Activated naive CD4-positive, alpha-beta T cell treated with anti-CD3 and anti-CD28 coated beads, Interleukin-2, amount 50 U/mL, for 24 hours (primary cell): ENCODE results near the gene GPR35.
"Not testable (repeated sequence)": the region's sequence is repeated elsewhere in the genome, so short reads cannot be mapped to it uniquely, and the experiment has no call there.

Experiments used
- H3K27ac Mint-ChIP-seq: one replicate; pipeline ENCODE4 v1.8.0; 2021; ENCODE audit warnings: mild to moderate bottlenecking, mixed read lengths
- H3K27me3 Mint-ChIP-seq: one replicate; pipeline ENCODE4 v1.8.0; 2021; ENCODE audit warnings: mixed read lengths
- H3K36me3 Mint-ChIP-seq: one replicate; pipeline ENCODE4 v1.8.0; 2021; ENCODE audit warnings: mixed read lengths
- H3K4me1 Mint-ChIP-seq: one replicate; pipeline ENCODE4 v1.8.0; 2021; ENCODE audit warnings: mixed read lengths
- H3K4me3 Mint-ChIP-seq: one replicate; pipeline ENCODE4 v1.8.0; 2021; ENCODE audit warnings: mild to moderate bottlenecking, mixed read lengths
- H3K9me3 Mint-ChIP-seq: one replicate; pipeline ENCODE4 v1.8.0; 2021; ENCODE audit warnings: mixed read lengths

The GPR35 gene

DNA sequence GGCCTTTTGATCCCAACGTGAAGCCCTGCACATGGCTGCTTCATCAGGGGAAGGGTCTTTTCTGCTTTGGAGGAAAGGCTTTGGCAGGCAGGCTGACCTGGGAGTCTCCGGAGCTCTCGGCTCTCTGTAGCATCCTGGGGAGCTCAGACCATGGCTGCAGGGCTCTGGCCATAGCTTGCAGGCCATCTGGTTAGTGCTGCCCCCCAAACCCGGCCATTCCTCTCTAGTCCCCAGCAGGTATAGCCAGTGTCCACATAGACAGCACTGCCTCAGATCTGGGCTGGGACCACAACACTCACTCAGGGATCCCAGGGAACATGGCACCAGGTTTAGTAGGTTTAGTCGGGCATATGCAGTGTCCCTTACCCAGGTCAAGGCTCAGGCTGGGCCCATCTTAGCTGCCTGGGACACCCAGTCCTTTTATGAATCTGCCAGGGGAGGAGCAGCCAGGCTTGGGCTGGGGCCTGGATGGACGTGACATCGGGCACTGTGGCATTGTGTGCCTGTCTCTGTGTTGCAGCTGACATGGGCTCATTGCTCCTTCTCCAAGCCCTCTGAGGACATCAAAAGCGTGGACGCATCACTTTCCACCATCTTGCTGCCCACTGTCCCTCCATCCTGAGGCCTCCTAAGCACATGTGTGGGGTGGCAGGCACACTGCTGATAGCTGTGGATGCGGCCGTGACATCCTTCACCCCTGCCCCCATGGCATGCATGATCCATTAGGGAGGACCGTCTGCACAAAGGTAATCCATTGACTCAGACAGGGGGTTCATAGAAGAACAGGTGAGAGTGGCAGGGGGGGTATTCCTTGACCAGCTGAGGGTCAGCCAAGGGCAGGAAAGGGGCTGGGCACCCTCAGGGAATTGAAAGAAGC is 19.2 kb upstream of the GPR35 start:
- Mint-ChIP-seq H3K4me3 (no peak overlapping the region), H3K9me3 (no peaks in the 10 kb centered on the region), H3K27me3 (no peaks in the 10 kb centered on the region), H3K27ac (no peak overlapping the region), H3K36me3 (no peaks in the 10 kb centered on the region), H3K4me1 (no peaks in the 10 kb centered on the region)

DNA sequence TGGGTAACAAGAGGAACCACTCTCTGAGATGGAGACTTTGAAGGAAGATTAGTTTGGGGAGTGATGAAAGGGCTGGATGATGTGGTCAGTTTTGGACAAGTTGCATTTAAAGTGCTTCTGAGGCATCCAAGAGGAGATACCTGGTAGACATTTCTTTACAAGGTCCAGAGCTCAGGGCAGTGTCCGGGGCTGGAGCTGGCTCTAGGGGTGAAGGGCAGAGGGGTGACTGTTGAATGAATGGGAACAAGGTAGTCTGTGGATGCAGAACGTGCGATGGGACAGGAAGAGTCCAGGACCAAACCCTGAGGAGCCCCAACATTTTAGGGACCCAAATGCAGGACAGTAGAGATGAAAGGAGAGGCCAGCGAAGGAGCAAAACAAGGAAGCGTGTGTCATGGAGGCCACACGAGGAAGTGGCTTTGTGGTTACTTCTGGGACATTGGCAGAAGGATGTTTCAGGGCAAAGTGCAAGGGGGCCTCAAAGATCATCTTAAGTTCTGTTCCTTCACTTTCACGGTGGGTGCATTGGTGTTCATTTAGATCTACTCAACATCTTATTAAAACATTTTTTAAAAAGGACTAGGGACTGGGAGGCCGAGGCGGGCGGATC is 13.6 kb upstream of the GPR35 start:
- Mint-ChIP-seq H3K9me3 (no peaks in the 10 kb centered on the region), H3K27ac (no peak overlapping the region), H3K4me3 (no peak overlapping the region), H3K4me1 (peaks cover 9% of the 10 kb centered on the region), H3K36me3 (peaks cover 7% of the 10 kb centered on the region), H3K27me3 (no peaks in the 10 kb centered on the region)

DNA sequence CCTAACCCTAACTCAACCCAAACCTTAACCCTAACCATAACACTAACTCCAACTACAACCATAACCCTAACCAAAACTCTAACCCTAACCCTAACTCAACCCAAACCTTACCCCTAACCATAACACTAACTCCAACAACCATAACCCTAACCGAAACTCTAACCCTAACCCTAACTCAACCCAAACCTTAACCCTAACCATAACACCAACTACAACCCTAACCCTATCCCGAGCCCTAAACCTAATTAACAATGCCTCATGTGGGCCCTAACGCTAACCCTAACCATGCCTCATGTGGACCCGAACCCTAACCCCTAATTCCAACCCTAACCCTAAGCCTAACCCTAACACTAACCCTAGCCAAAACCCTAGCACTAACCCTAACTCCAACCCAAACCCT is 11.5 kb upstream of the GPR35 start:
- no peak overlapping the region for H3K4me3 Mint-ChIP-seq
- no peaks in the 10 kb centered on the region for H3K27me3 Mint-ChIP-seq
- H3K27ac Mint-ChIP-seq = no peak overlapping the region
- H3K4me1 Mint-ChIP-seq = peaks cover 9% of the 10 kb centered on the region
- peaks cover 12% of the 10 kb centered on the region for H3K36me3 Mint-ChIP-seq
- no peaks in the 10 kb centered on the region for H3K9me3 Mint-ChIP-seq

DNA sequence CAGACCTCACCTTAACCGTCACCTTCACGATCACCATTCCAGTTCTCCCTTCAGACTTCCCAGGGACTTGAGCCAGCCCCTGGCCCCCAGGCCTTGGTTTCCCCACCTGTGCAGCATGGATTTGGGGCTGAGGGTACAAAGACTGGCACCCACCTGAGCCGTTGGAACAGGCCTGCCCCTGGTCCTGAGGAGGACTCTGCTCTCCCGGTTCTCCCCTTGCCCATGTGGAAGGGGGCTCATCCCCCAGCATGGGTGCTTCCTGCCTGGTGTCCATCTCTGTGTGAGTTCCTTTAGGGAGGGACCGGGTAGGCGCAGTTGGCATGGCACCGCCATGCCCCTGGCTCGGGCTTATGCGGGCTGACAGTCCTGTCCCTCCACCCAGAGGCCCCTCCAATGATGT is 10.9 kb upstream of the GPR35 start:
- Mint-ChIP-seq H3K4me1 (peaks cover 9% of the 10 kb centered on the region), H3K4me3 (no peak overlapping the region), H3K27me3 (no peaks in the 10 kb centered on the region), H3K36me3 (peaks cover 12% of the 10 kb centered on the region), H3K27ac (no peak overlapping the region), H3K9me3 (no peaks in the 10 kb centered on the region)

DNA sequence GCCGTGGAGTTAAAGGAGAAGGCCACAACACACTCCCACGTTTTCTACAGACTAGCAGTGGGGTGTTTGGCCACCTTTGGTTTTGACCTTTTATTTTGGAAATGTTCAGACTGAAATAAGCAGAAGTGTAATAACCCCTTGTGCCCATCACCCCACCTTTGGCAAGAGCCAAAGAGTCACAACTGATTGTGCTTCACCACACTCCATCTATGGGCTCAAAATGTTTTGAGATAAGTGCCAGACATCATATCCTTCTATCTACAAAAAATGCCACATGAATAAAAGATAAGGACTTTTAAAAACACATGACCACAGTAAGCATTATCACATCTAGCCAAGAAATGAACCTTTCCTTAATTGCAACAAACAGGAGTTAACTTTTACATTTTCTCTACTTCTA is 9.9 kb upstream of the GPR35 start:
- H3K27ac Mint-ChIP-seq = no peak overlapping the region
- H3K36me3 Mint-ChIP-seq = peaks cover 12% of the 10 kb centered on the region
- H3K9me3 Mint-ChIP-seq = no peaks in the 10 kb centered on the region
- no peak overlapping the region for H3K4me3 Mint-ChIP-seq
- H3K27me3 Mint-ChIP-seq = no peaks in the 10 kb centered on the region
- H3K4me1 Mint-ChIP-seq = peaks cover 9% of the 10 kb centered on the region

DNA sequence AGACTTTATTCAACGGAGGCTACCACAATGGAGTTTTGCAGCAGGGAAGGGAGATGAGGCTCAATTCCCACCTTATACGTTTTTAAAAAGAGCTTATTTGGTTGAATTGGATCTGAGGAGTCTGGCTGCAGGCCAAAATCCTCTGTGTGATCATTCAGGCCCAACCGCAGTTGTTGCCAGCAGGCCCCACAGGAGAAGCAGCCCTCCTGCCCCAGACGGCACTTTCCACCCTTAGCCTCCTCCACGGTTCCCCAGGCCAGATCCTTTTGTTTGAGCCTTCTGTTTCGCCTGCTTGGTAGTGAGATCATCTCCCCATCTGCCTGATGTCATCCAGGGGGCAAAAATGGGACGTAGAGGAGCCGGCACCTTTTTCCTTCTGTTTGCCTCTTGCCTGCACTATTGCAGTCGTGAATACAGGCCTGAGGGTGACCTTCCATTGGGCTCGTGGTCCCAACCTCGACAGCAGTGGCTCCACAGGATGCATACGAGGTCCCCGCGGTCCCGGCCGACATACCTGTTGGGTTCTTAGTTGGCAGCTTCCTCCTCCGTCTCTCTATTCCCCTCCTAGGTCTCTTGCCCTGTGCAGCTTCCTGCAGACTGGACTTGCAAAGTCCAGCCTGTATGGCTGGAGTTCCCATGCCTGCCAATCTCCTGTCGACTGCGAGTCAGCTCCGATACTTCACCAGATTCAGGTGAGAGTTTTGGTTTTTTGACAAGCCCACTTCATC is 9.3 kb upstream of the GPR35 start:
- H3K36me3 Mint-ChIP-seq = peaks cover 12% of the 10 kb centered on the region
- H3K9me3 Mint-ChIP-seq = no peaks in the 10 kb centered on the region
- H3K4me3 Mint-ChIP-seq = no peak overlapping the region
- H3K27ac Mint-ChIP-seq = no peak overlapping the region
- H3K27me3 Mint-ChIP-seq = no peaks in the 10 kb centered on the region
- H3K4me1 Mint-ChIP-seq = peaks cover 13% of the 10 kb centered on the region

DNA sequence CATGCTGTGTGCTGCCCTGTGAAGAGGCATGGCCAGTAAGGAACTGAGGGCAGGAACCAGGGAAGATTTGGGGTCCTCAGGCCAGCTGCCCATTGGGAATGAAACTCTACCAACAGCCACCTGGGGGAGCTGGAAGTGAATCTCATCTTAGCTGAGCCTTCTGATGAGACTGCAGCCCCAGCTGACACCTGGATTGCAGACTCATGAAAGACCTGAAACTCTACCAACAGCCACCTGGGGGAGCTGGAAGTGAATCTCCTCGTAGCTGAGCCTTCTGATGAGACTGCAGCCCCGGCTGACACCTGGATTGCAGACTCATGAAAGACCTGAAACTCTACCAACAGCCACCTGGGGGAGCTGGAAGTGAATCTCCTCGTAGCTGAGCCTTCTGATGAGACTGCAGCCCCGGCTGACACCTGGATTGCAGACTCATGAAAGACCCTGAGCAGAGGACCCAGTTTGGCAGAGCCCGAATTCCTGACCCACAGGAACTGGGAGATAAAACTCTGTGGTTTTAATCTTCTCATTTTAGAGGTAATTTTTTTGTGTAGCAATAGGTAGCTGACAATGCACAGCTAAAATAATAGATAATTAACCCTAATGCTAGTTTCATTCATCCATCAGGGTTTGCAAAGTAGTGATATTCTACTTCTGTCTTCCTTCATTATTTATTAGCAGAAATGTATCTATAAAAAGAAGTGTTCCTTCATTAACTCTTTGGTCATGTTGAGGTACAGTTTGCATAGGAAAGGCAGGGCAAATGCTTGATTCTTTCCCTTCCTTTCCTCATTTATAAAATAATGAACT is 8.2 kb upstream of the GPR35 start:
- peaks cover 14% of the 10 kb centered on the region for H3K4me1 Mint-ChIP-seq
- H3K27me3 Mint-ChIP-seq, H3K36me3 Mint-ChIP-seq, H3K27ac Mint-ChIP-seq, H3K4me3 Mint-ChIP-seq, H3K9me3 Mint-ChIP-seq: not testable (repeated sequence)

DNA sequence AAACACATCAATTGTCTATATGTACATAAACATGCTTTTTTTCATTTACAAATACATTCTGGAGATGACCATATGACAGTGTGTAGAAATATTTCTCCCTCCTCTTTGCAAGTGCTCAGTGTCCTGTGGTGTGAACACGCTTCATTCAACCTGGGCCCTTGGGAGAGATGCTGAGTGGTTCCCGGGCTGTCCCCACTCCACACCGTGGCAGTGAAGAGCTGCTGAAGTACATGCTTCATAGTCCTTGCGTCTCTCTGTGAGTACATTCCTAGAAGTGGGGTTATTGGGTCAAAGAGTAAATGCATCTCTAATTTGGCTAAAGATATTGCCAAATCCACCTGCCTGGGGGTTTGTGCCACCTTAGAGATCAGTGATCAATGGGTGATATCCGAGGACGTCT is 6.5 kb upstream of the GPR35 start:
- H3K9me3 Mint-ChIP-seq = no peaks in the 10 kb centered on the region
- H3K4me1 Mint-ChIP-seq = peaks cover 24% of the 10 kb centered on the region
- peak overlapping the region; percentile 35 for H3K27ac Mint-ChIP-seq
- no peak overlapping the region for H3K4me3 Mint-ChIP-seq
- H3K27me3 Mint-ChIP-seq = no peaks in the 10 kb centered on the region
- peaks cover 5% of the 10 kb centered on the region for H3K36me3 Mint-ChIP-seq

DNA sequence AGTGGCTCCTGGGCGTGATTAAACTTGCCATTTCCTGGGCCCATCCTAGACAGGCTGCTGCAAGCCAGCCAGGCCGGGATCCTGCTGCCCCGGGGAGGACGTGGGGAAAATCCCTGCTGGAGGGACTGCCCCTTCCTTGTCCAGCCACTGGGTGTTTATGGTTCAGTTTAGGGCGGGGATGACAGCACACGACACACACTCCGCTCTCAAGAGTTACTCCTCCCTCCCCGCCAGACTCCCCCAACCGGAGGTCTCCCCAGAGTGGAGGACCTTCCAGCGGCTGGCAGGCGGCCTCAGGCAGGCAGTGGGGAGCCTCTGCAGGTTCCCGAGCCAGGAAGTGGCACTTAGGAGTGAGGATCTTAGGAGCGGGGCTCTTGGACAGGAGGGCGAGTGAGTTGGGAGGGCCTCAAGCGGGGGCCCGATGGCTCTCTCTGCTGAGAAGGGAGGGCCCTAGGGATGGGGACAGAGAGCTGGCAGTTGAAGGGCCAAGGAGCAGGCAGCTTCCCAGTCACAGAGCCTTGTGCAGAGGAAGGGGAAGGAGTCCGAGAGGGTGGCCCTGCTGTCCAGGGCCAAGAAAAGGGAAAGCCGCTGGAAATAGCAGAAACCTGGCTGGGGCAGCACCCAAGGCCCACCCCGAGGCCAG is 5.7 kb upstream of the GPR35 start:
- Mint-ChIP-seq H3K9me3 (no peaks in the 10 kb centered on the region), H3K27ac (no peak overlapping the region), H3K4me3 (no peak overlapping the region), H3K27me3 (no peaks in the 10 kb centered on the region), H3K36me3 (peaks cover 5% of the 10 kb centered on the region), H3K4me1 (peaks cover 24% of the 10 kb centered on the region)

DNA sequence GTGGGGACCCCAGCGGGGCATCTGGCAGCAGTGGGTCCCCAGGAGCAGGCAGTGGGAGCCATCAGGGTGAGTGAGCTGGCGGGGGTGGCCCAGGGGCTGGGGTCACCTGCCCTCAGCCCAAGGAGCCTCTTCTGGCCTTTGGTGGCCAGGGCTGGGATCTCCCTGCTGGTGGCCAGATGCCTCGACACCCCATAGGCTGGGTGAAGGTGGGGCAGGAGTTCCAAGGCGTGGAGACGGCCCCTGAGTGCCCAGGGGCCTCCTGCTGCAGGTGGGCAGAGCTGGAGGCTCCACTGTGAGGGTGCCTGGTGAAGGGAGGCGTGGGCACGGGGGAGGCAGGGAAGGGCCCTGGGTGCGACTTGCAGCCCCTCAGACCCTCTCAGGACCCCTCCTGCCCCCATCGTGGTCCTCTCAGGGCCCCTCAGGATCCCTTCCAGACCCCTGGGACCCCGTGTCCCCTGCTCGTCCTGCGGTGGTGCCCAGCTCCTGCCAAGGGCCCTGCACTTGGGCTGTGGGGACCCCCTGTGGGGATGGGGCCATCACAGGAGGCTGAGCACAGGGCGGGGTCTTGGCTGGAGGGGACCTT is 5.0 kb upstream of the GPR35 start:
- Mint-ChIP-seq H3K27ac (no peak overlapping the region), H3K4me1 (peaks cover 30% of the 10 kb centered on the region), H3K27me3 (no peaks in the 10 kb centered on the region), H3K36me3 (peaks cover 5% of the 10 kb centered on the region), H3K9me3 (no peaks in the 10 kb centered on the region), H3K4me3 (no peak overlapping the region)

DNA sequence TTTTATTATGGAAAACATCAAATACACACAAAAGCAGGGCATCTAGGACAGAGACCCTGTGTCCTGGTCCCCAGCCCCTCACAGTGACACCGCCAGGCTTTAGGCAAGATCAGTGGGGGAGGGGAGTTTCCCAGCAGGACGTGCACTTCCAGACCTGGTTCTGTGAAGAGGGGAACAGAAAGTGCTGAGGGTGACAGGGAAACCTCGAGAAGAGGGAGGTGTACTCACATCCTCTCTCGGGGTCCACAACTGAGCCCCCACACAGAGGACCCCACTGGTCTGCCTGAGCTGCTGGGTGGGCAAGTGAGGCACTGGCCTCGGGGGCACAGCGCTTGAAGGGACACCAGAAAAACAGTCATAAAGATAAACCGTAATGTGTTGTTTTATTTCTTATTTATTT is 4.4 kb upstream of the GPR35 start:
- no peak overlapping the region for H3K27ac Mint-ChIP-seq

DNA sequence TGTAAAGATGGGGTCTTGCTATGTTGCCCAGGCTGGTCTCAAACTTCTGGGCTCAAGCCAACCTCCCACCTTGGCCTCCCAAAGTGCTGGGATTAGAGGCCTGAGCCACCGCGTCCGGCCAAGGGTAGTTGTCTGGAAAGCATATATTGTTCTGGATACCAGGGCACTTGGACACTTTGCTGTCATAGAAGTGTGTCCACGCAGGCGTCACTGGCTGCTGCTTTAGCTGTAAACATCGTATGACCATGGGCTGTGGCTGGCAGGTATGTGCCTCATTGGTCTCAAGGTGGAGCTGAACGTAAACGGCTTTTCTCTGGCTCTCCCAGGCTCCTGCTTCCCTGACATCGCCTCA is 3.2 kb upstream of the GPR35 start:
- Mint-ChIP-seq H3K27ac (no peak overlapping the region), H3K36me3 (peaks cover 5% of the 10 kb centered on the region), H3K4me3 (peak overlapping the region; percentile 56), H3K27me3 (no peaks in the 10 kb centered on the region), H3K9me3 (no peaks in the 10 kb centered on the region), H3K4me1 (peaks cover 36% of the 10 kb centered on the region)

More for the DNA sequence above, 4.4 kb upstream of the GPR35 start:
- peaks cover 5% of the 10 kb centered on the region for H3K36me3 Mint-ChIP-seq
- no peak overlapping the region for H3K4me3 Mint-ChIP-seq
- H3K27me3 Mint-ChIP-seq = no peaks in the 10 kb centered on the region
- H3K4me1 Mint-ChIP-seq = peaks cover 32% of the 10 kb centered on the region
- H3K9me3 Mint-ChIP-seq = no peaks in the 10 kb centered on the region

DNA sequence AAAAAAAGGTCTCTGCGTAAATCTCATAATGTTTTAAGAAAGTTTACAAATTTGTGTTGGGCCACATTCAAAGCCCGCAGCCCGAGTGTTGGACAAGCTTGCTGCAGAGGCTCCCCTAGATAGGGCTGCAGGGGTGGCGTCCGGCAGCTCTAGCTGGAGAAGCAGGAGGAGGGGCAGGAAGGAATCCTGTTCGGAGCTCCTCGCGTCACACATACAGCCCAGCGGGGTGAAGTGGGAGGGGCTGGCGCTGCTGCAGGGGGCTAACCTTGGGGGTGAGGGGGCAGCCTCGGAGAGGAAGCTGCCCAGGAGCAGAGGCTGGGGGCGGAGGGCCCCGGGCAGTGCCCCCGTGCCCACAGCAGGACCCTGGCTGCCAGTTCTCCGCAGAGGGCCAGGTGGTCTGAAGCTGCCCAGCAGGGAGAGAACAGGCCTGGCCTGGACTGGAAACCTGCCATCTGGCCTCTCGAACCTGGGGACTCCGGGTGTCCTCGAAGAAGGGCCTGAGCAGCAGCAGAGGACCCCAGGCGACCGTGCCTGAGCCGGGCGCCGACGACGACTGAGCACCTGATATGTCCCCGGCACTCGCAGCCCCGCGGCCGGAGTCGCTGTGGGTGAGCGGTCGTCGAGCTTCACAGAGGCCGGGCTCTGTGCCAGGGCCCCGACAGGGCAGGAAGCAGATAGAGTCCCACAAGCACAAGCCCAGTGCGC is 2.6 kb upstream of the GPR35 start:
- peak overlapping the region; percentile 19 for H3K27ac Mint-ChIP-seq
- H3K9me3 Mint-ChIP-seq = no peaks in the 10 kb centered on the region
- H3K4me1 Mint-ChIP-seq = peaks cover 37% of the 10 kb centered on the region
- no peaks in the 10 kb centered on the region for H3K27me3 Mint-ChIP-seq
- H3K36me3 Mint-ChIP-seq = peaks cover 4% of the 10 kb centered on the region
- H3K4me3 Mint-ChIP-seq = peak overlapping the region; percentile 30

DNA sequence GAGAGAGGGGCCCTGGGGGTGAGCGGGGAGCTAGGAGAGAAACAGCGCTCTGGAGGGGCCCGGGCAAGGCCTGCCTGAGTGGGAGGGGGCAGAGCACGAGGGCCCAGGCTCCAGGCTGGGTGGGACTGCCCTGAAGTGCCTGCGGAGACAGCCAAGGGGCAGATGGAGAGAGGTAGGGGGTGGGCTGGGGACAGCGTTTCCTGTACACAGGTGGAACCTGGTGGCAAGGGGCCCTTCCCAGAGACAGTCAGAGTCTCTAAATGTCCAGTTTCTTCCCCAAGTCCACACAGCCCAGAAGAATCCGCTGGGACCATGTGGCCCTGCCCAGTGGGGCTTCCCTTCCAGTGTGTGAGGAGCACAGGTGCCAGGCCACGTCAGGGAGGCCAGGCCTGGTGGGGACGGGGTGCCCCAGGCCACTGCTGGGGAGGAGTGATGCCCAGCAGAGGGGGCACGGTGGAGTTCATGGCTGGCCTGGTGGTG is 1.7 kb upstream of the GPR35 start:
- peaks cover 39% of the 10 kb centered on the region for H3K4me1 Mint-ChIP-seq
- H3K27ac Mint-ChIP-seq = no peak overlapping the region
- no peaks in the 10 kb centered on the region for H3K9me3 Mint-ChIP-seq
- no peaks in the 10 kb centered on the region for H3K27me3 Mint-ChIP-seq
- H3K36me3 Mint-ChIP-seq = peaks cover under 1% of the 10 kb centered on the region
- H3K4me3 Mint-ChIP-seq = no peak overlapping the region
